SU-DHL-6 (cell line): ENCODE results near the gene IGSF5.

Experiments
- EZH2phosphoT487 ChIP-seq: fragments of 200-600 bp; sonication (generic), shearing (Covaris generic); conservative IDR thresholded peaks from 2 replicates; pipeline ENCODE4 v1.6.1; 2018; ENCODE audit warnings: mild to moderate bottlenecking, antibody characterized with exemption, low read length, moderate library complexity, mixed read lengths
- TF ChIP-seq, protein P1 (sequence below): fragments of 200-600 bp; sonication (generic); IDR thresholded peaks from one replicate; pipeline ENCODE4 v1.5.1; 2017; ENCODE audit warnings: antibody characterized with exemption, mild to moderate bottlenecking, low read length, moderate library complexity; ENCODE audit not compliant: insufficient read depth, poor library complexity, severe bottlenecking

DNA sequence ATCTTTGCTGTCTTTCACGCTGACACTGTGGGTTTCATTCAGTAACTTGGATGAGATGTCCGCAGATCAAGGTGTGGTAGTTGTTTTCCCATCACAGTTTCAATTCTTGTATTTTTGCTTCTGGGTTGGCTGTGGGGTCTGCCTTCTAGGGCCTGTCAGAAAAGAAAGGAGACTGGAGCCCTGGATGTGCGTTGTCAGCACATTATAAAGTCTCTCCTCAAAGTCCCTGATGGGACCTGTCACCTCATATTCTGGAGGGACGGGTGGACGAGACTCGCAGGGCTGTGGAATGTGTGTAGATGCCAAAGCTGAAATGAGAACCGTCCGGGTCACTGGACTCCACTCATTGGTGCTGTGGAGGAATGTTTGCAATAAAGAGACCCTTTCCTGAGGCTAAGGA lies 11.3 kb downstream of the IGSF5 start:
- TF ChIP-seq, protein P1, sequence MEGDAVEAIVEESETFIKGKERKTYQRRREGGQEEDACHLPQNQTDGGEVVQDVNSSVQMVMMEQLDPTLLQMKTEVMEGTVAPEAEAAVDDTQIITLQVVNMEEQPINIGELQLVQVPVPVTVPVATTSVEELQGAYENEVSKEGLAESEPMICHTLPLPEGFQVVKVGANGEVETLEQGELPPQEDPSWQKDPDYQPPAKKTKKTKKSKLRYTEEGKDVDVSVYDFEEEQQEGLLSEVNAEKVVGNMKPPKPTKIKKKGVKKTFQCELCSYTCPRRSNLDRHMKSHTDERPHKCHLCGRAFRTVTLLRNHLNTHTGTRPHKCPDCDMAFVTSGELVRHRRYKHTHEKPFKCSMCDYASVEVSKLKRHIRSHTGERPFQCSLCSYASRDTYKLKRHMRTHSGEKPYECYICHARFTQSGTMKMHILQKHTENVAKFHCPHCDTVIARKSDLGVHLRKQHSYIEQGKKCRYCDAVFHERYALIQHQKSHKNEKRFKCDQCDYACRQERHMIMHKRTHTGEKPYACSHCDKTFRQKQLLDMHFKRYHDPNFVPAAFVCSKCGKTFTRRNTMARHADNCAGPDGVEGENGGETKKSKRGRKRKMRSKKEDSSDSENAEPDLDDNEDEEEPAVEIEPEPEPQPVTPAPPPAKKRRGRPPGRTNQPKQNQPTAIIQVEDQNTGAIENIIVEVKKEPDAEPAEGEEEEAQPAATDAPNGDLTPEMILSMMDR, result no peak
- no peak for TF ChIP-seq EZH2phosphoT487
